GM19238 (cell line): ENCODE measurements around the gene TBL3.
"Not testable (repeated sequence)": the region's sequence is repeated elsewhere in the genome, so short reads cannot be mapped to it uniquely, and the experiment has no call there.

Source experiments
- DNase-seq: peaks from one replicate; pipeline ENCODE4 v3.0.0; 2011; ENCODE audit warnings: low spot score; ENCODE audit not compliant: insufficient read length

Gene TBL3

GRCh38 chr16:1942810-1943726, 28.8 kb upstream of the TBL3 start, which contains the start of gene MSRB1:
TSS of gene MSRB1 (minus strand) at chr16:1943199. CDS start at chr16:1943156, 43 bp downstream.
- peak; percentile 100 for DNase-seq

- no peak for DNase-seq
Observed at GRCh38 chr16:1944612-1945199, 27.1 kb upstream of the TBL3 start.

- DNase-seq, result no peak
Observed at GRCh38 chr16:1945559-1946391, 26.1 kb upstream of the TBL3 start.

GRCh38 chr16:1946495-1947368, 25.1 kb upstream of the TBL3 start:
- no peak for DNase-seq

- DNase-seq, result no peak
Observed at GRCh38 chr16:1947369-1947670, 24.5 kb upstream of the TBL3 start.

- DNase-seq, result no peak
Observed at GRCh38 chr16:1949507-1949906, 22.3 kb upstream of the TBL3 start.

GRCh38 chr16:1950047-1950446, 21.8 kb upstream of the TBL3 start:
- no peak for DNase-seq

- no peak for DNase-seq
Observed at GRCh38 chr16:1950559-1950958, 21.3 kb upstream of the TBL3 start.

- DNase-seq, result no peak
Observed at GRCh38 chr16:1953734-1954133, 18.1 kb upstream of the TBL3 start.

- DNase-seq, result not testable (repeated sequence)
Observed at GRCh38 chr16:1957434-1958142, 14.3 kb upstream of the TBL3 start.

- DNase-seq, result not testable (repeated sequence)
Observed at GRCh38 chr16:1958143-1958491, 13.7 kb upstream of the TBL3 start.

- no peak for DNase-seq
Observed at GRCh38 chr16:1958715-1959268, 13.1 kb upstream of the TBL3 start.

GRCh38 chr16:1959269-1960039, 12.4 kb upstream of the TBL3 start, which contains the start of gene NDUFB10:
TSS of gene NDUFB10 (plus strand) at chr16:1959538. CDS start at chr16:1959625, 87 bp downstream.
- DNase-seq, result peak; percentile 89

GRCh38 chr16:1960665-1961630, 10.9 kb upstream of the TBL3 start:
- no peak for DNase-seq

GRCh38 chr16:1961651-1962067, 10.2 kb upstream of the TBL3 start:
- DNase-seq, result no peak

GRCh38 chr16:1962161-1963153, 9.4 kb upstream of the TBL3 start:
- not testable (repeated sequence) for DNase-seq
